Caco-2 (cell line): Measurements from ENCODE around the gene CACNB2. TPM values are rescaled to one million over a fixed set of nuclear protein-coding genes. Genes with fewer than 3 reads are reported as not detected.

ENCODE experiments used
- BruUV-seq: library from RNA; stranded (reverse); fragments of 400-500 nt; replicated peaks from 2 replicates; lab custom pipeline; 2021; lab: Mats Ljungman, UMichigan
- CTCF ChIA-PET: fragments of 300-600 bp; sonication (Branson Sonifier 250); formaldehyde crosslinking; loops from one replicate; lab custom pipeline; 2022; ENCODE audit warnings: antibody characterized with exemption; lab: Charles Lee
- POLR2A ChIA-PET: fragments of 300-600 bp; sonication (Branson Sonifier 250); formaldehyde crosslinking; loops from one replicate; lab custom pipeline; 2022; ENCODE audit warnings: antibody characterized with exemption; lab: Charles Lee
- DNase-seq, 2 experiments: peaks; one replicate each; pipeline versions ENCODE4 v3.0.0 to v3.0.0-alpha.2; 2020 to 2022
- H3K27me3 ChIP-seq: replicated peaks from 2 replicates; pipeline ENCODE4 v1.6.0; 2011; ENCODE audit warnings: low read length; ENCODE audit not compliant: control insufficient read depth, insufficient read depth
- H3K36me3 ChIP-seq: 2 replicates; pipeline ENCODE4 v1.5.1; 2011; ENCODE audit warnings: low read length; ENCODE audit not compliant: control insufficient read depth, insufficient read depth
- H3K4me1 ChIP-seq: fragments of 250-450 bp; sonication (Bioruptor Pico); 2 replicates; pipeline ENCODE4 v1.5.1; 2020; ENCODE audit warnings: mild to moderate bottlenecking
- H3K4me3 ChIP-seq: 2 replicates; pipeline ENCODE4 v1.5.1; 2011; ENCODE audit warnings: low read depth, mild to moderate bottlenecking, control low read depth, low read length
- H3K9me3 ChIP-seq: fragments of 250-450 bp; sonication (Bioruptor Pico); 2 replicates; pipeline ENCODE4 v1.5.1; 2020; ENCODE audit warnings: mild to moderate bottlenecking, moderate library complexity
- H3K27ac Mint-ChIP-seq: one replicate; pipeline ENCODE4 v1.8.0; 2022; ENCODE audit warnings: mixed read lengths; ENCODE audit not compliant: unreplicated experiment
- H3K27me3 Mint-ChIP-seq: one replicate; pipeline ENCODE4 v1.8.0; 2022; ENCODE audit warnings: mixed read lengths; ENCODE audit not compliant: insufficient read depth, unreplicated experiment
- H3K36me3 Mint-ChIP-seq: one replicate; pipeline ENCODE4 v1.8.0; 2022; ENCODE audit warnings: mild to moderate bottlenecking, mixed read lengths; ENCODE audit not compliant: insufficient read depth, unreplicated experiment
- H3K4me1 Mint-ChIP-seq: one replicate; pipeline ENCODE4 v1.8.0; 2022; ENCODE audit warnings: low read depth, mixed read lengths; ENCODE audit not compliant: unreplicated experiment
- H3K4me3 Mint-ChIP-seq: one replicate; pipeline ENCODE4 v1.8.0; 2022; ENCODE audit warnings: mild to moderate bottlenecking, moderate library complexity, mixed read lengths; ENCODE audit not compliant: unreplicated experiment
- H3K9me3 Mint-ChIP-seq: one replicate; pipeline ENCODE4 v1.8.0; 2022; ENCODE audit warnings: mixed read lengths; ENCODE audit not compliant: unreplicated experiment
- intact Hi-C: fragments of 100-400 bp; cut with micrococcal nuclease; formaldehyde crosslinking; loops from one replicate; pipeline ENCODE4 v1.10.0; 2022; ENCODE audit not compliant: unreplicated experiment
- total RNA-seq: library from RNA; stranded (reverse); gene quantifications from 2 replicates; pipeline ENCODE4 v1.2.3, GENCODE V29; 2022
- TF ChIP-seq, protein P1 (sequence below), 2 experiments: fragments of 200-600 bp in 1 of 2; IDR thresholded peaks; 1 replicate in 1 of 2; 2 replicates in 1 of 2; pipeline versions ENCODE4 v1.5.1 to v1.8.0; 2011 to 2022; ENCODE audit warnings: antibody characterized with exemption in 1 of 2, control low read depth in 1 of 2, inconsistent platforms in 1 of 2, low read depth in 1 of 2, low read length in 1 of 2, mild to moderate bottlenecking in 1 of 2, moderate library complexity in 1 of 2; ENCODE audit not compliant: insufficient read depth in 1 of 2, severe bottlenecking in 1 of 2, unreplicated experiment in 1 of 2

Gene CACNB2
- total RNA-seq, 1 experiment from 2014 or later = 0.98 TPM

DNA sequence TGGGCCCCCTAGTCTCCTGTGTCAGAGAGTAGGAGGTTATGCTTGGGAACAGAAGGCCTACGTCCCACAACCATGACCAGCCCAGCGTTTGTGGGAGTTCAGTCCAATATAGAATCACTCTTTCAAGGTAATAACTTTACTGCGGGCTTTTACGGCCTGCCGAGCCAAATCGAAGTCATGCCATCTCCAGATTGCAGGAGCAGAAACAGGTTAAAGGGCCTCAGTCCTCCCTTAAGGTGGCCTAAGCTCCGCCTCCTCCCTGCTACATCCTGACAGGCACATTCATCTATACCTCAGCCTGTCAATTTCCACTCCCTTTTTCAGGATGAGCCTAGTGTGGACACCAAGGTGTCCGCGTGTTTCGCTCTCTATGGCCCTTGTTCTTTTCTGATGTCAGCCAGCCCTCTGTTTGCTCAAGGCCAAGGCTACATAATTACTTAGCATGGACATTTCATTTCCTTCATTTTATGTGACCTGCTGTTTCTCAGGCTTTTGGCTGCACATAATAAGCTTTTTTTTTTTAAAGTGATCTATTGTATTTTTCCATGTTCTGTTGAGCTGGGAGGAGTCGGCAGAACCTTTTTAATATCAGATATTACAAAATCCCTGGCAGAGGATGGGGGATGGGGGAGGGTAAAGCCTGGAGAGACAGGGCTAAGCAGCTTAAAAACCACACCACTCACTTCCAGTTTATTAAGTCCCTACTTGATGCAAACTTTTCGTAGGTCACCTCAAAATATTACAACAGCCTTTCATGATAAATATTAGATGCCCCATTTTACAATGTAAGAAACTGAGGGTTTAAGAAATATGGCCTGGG, 84.6 kb downstream of the CACNB2 start:
- 0 out of 2 replicates have a peak, but pooled peaks cover 3% of the 10 kb centered on the region for H3K9me3 ChIP-seq
- Mint-ChIP-seq H3K36me3 (no peaks in the 10 kb centered on the region), H3K9me3 (no peaks in the 10 kb centered on the region), H3K27ac (no peak overlapping the region), H3K4me3 (no peak overlapping the region), H3K27me3 (peaks cover 16% of the 10 kb centered on the region), H3K4me1 (no peaks in the 10 kb centered on the region)
- ChIA-PET POLR2A (no interaction called here), CTCF (no interaction called here)
- no peak overlapping the region for H3K4me3 ChIP-seq
- no peaks in the 10 kb centered on the region for H3K4me1 ChIP-seq
- intact Hi-C loops = no loop called here
- no peaks in the 10 kb centered on the region for H3K36me3 ChIP-seq
- no peak for DNase-seq
- no peaks in the 10 kb centered on the region for H3K27me3 ChIP-seq
- BruUV-seq = no TSS peak
- TF ChIP-seq, protein P1, sequence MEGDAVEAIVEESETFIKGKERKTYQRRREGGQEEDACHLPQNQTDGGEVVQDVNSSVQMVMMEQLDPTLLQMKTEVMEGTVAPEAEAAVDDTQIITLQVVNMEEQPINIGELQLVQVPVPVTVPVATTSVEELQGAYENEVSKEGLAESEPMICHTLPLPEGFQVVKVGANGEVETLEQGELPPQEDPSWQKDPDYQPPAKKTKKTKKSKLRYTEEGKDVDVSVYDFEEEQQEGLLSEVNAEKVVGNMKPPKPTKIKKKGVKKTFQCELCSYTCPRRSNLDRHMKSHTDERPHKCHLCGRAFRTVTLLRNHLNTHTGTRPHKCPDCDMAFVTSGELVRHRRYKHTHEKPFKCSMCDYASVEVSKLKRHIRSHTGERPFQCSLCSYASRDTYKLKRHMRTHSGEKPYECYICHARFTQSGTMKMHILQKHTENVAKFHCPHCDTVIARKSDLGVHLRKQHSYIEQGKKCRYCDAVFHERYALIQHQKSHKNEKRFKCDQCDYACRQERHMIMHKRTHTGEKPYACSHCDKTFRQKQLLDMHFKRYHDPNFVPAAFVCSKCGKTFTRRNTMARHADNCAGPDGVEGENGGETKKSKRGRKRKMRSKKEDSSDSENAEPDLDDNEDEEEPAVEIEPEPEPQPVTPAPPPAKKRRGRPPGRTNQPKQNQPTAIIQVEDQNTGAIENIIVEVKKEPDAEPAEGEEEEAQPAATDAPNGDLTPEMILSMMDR (IDR thresholded peaks at IDR 0.05; ENCODE audit: insufficient read depth in 1 of 2, low read depth in 1 of 2, low read length in 1 of 2, severe bottlenecking in 1 of 2, unreplicated experiment in 1 of 2) = no peak

DNA sequence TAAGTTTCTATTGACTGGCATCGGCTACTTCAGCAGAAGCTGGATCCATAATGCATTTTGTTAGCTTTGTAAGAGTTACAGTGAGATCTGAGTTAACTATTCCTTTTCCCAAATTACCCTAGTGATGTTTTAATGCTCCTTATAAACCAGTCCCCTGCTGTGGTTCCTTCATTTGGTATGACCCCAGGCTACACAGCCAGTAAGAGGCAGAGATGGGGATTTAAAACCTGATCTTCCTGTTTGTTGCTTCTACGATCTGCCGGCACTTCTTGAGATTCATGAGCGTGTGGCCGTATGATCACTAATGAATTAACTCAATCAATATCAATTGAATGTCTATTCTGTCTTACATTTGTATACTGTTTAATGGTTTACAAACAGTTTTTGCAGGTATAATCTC, 86.1 kb downstream of the CACNB2 start:
- Histone ChIP-seq H3K4me1 (no peaks in the 10 kb centered on the region), H3K4me3 (no peak overlapping the region), H3K9me3 (0 out of 2 replicates have a peak, but pooled peaks cover 3% of the 10 kb centered on the region), H3K27me3 (no peaks in the 10 kb centered on the region), H3K36me3 (no peaks in the 10 kb centered on the region)
- Mint-ChIP-seq H3K27ac (no peak overlapping the region), H3K27me3 (peaks cover 21% of the 10 kb centered on the region), H3K4me1 (no peaks in the 10 kb centered on the region), H3K4me3 (no peak overlapping the region), H3K9me3 (no peaks in the 10 kb centered on the region), H3K36me3 (no peaks in the 10 kb centered on the region)
- ChIA-PET POLR2A (no interaction called here), CTCF (interaction anchor here (0.6 kb wide), 1 partner anchor 33 kb away, joined by 6 read pairs; no protein-coding TSS in a partner anchor)
- TF ChIP-seq, protein P1 (IDR thresholded peaks at IDR 0.05; ENCODE audit: insufficient read depth in 1 of 2, low read depth in 1 of 2, low read length in 1 of 2, severe bottlenecking in 1 of 2, unreplicated experiment in 1 of 2) = no peak
- DNase-seq = no peak
- no TSS peak for BruUV-seq
- intact Hi-C loops = no loop called here

DNA sequence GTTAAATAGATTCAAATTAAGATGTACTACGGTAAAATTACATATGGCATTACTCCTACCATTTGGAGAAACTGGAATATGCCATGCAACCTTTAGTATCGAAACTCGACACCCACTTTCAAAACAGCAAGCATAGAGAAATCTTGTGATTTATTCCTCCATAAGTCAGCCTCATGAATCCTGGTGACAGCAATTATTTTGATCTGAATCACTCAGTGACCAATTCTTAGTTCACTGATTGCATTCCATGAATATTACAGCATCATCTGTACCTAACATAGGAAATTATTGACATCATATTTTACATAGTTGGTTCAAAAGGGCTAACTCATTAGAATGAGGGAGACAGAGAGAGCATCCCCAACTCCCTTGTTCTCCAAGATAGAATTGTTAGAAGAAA, 89.6 kb downstream of the CACNB2 start:
- no peaks in the 10 kb centered on the region for H3K36me3 ChIP-seq
- H3K27me3 Mint-ChIP-seq = peaks cover 36% of the 10 kb centered on the region
- H3K27ac Mint-ChIP-seq = no peak overlapping the region
- CTCF ChIA-PET = no interaction called here
- H3K9me3 ChIP-seq = 0 out of 2 replicates have a peak, but pooled peaks cover 3% of the 10 kb centered on the region
- no peaks in the 10 kb centered on the region for H3K36me3 Mint-ChIP-seq
- H3K4me3 Mint-ChIP-seq = no peak overlapping the region
- BruUV-seq = no TSS peak
- H3K27me3 ChIP-seq = no peaks in the 10 kb centered on the region
- intact Hi-C loops = no loop called here
- no peak overlapping the region for H3K4me3 ChIP-seq
- H3K4me1 Mint-ChIP-seq = no peaks in the 10 kb centered on the region
- no peak for DNase-seq
- no peaks in the 10 kb centered on the region for H3K9me3 Mint-ChIP-seq
- no peaks in the 10 kb centered on the region for H3K4me1 ChIP-seq
- TF ChIP-seq, protein P1 (IDR thresholded peaks at IDR 0.05; ENCODE audit: insufficient read depth in 1 of 2, low read depth in 1 of 2, low read length in 1 of 2, severe bottlenecking in 1 of 2, unreplicated experiment in 1 of 2) = no peak
- POLR2A ChIA-PET = no interaction called here
